ENCODE results near the gene CTAGE1.

DNA sequence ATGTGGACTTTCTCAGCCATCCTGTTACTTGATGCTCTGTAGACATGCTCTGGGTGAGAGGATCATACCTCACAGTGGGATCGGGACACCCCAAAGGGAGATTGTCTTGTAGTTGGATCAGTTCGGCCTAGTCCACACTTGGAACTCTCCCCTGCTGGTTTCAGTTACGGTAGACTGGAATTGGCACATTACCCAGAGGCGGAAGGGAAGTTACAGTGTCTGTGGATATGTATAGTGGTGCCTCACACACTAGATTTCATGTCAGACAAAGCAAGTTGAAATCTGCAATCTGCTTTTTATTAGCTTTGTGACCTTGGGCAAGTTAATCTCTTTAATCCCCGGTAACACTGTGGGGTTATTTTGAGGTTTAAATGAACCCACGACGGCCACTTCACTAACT is 16.2 kb upstream of the CTAGE1 start:
- TF ChIP-seq, protein P1, sequence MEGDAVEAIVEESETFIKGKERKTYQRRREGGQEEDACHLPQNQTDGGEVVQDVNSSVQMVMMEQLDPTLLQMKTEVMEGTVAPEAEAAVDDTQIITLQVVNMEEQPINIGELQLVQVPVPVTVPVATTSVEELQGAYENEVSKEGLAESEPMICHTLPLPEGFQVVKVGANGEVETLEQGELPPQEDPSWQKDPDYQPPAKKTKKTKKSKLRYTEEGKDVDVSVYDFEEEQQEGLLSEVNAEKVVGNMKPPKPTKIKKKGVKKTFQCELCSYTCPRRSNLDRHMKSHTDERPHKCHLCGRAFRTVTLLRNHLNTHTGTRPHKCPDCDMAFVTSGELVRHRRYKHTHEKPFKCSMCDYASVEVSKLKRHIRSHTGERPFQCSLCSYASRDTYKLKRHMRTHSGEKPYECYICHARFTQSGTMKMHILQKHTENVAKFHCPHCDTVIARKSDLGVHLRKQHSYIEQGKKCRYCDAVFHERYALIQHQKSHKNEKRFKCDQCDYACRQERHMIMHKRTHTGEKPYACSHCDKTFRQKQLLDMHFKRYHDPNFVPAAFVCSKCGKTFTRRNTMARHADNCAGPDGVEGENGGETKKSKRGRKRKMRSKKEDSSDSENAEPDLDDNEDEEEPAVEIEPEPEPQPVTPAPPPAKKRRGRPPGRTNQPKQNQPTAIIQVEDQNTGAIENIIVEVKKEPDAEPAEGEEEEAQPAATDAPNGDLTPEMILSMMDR (conservative IDR thresholded peaks at IDR 0.05; ENCODE audit: low read length): no peak
- no peak for TF ChIP-seq EZH2phosphoT487 (IDR thresholded peaks at IDR 0.05; ENCODE audit: borderline replicate concordance)
